ENCODE results near the gene IL12RB2. TPM values are rescaled to one million over a fixed set of nuclear protein-coding genes. Genes with fewer than 3 reads are reported as not detected.
"Not testable (repeated sequence)": the region's sequence is repeated elsewhere in the genome, so short reads cannot be mapped to it uniquely, and the experiment has no call there.

IL12RB2 gene
- total RNA-seq, 1 donor: 22.4 TPM

- DNase-seq (ENCODE audit: low read depth in 2 of 3, low spot score in 2 of 3): no peak
Observed at GRCh38 chr1:67393737-67394136, 86.1 kb downstream of the IL12RB2 start.

DNA sequence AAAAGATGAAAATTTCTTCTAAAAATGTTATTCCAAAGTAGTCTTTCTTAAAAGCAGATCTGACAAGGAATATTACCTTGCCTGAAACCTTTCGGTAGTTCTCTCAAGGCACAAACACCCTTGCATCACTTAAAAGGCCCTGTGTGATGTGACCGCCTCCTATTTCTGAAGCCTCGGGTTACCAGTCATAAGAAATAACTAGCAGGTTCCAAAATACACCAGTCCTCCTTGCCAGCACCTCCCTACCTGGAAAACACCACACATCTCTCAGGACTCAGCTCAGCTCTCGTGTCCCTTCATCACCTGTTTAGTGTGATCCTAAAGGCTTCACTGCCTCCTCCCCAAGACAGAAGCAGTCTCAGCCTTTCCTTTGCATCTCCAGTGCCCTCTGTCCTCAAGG lies 86.9 kb downstream of the IL12RB2 start:
- no peak for DNase-seq (ENCODE audit: low read depth in 2 of 3, low spot score in 2 of 3)

- DNase-seq (ENCODE audit: low read depth in 2 of 3, low spot score in 2 of 3): no peak
Observed at GRCh38 chr1:67399199-67399993, 91.7 kb downstream of the IL12RB2 start.

DNA sequence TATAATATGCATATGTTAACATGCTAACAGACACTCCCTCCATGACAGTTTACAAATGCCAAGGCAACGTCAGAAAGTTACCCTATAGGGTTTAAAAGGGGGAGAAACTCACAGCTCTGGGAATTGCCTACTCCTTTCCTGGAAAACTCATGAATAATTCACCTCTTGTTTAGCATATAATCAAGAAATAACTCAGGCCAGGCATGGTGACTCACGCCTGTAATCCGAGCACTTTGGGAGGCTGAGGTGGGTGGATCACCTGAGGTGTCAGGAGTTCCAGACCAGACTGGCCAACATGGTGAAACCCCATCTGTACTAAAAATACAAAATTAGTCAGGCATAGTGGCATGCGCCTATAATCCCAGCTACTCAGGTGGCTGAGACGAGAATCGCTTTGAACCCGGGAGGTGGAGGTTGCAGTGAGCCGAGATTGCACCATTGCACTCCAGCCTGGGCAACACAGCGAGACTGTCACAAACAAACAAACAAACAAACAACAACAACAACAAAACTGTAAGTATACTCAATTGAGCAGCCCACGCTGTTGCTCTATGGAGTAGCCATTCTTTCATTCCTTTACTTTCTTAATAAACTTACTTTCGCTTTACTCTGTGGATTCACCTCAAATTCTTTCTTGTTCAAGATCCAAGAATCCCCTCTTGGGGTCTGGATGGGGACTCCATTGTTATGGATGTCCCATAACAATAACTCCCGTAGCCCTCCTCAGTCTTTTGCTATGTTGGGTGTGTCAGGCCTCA lies 92.5 kb downstream of the IL12RB2 start:
- DNase-seq (ENCODE audit: low read depth in 2 of 3, low spot score in 2 of 3): not testable (repeated sequence)

DNA sequence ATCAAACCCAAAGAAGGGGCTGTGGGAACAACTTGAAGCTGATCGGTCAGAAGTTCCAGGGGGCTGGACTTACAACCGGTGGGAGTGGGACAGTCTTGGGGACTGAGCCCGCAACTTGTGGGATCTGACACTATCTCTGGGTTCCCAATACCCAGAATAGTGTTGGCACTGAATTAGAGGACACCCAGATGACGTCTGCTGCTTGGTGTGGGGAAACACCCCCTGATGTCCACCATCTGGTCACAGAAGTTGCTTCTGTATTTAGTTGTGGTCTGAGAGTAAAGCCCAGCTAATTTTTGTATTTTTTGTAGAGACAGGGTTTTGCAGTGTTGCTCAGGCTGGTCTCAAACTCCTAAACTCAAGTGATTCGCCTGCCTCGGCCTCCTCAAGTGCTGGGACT lies 93.8 kb downstream of the IL12RB2 start:
- no peak for DNase-seq (ENCODE audit: low read depth in 2 of 3, low spot score in 2 of 3)

DNA sequence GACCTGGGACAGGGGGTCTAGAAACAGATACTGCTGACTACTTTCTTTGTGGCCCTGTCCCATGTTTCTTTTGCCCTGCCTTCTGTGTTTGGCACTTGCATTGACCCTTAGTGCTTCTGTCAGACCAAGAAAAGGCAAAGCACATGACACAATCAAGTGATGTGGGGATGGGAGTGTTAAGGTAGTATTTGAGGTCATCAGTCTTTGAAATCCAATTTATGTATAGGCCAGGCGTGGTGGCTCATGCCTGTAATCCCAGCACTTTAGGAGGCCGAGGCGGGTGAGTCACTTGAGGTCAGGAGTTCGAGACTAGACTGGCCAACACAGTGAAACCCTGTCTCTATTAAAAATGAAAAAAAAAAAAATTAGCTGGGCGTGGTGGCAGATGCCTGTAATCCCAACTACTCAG lies 96.5 kb downstream of the IL12RB2 start:
- DNase-seq (ENCODE audit: low read depth in 2 of 3, low spot score in 2 of 3): no peak

- no peak for DNase-seq (ENCODE audit: low read depth in 2 of 3, low spot score in 2 of 3)
Observed at GRCh38 chr1:67405473-67406245, 98.0 kb downstream of the IL12RB2 start.

DNA sequence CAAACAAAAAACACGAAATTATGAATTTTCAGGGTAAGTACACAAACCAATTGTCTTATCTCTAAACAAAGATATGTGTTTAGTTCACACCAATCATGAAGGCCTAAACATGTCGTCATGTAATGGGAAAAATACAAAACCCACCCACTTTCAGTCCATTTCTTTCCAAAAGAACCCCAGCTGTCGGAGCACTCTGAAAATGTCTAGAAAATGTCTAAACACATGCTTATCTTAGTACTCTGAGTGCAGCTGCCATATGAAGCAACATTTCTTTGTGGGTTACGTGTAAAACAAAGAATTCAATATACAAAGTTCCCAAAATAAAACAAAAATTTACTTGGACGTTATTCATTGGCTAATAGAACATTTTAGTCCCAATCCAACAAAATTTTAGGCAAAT lies 99.8 kb downstream of the IL12RB2 start:
- no peak for DNase-seq (ENCODE audit: low read depth in 2 of 3, low spot score in 2 of 3)

- no peak for DNase-seq (ENCODE audit: low read depth in 2 of 3, low spot score in 2 of 3)
Observed at GRCh38 chr1:67408148-67408547, 100.5 kb downstream of the IL12RB2 start.

- not testable (repeated sequence) for DNase-seq (ENCODE audit: low read depth in 2 of 3, low spot score in 2 of 3)
Observed at GRCh38 chr1:67413101-67413500, 105.4 kb downstream of the IL12RB2 start.

DNA sequence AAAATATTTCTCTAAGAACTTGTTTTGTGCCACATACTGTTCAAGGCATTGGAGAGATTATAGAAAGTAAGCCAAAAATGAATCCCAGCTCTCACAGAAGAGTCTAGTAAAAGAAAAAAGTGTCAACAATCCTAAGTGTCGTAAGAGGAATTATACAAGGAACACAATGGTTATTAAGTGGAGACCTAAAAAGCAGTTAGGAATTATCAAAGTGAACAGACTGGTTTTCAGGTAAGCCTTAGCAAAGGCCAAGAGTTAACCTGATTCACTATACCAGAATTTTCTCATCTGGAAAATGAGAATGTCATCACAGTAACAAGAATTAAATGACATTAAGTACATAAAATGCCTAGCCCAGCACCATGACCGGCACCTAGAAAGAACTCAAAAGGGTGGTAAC lies 106.9 kb downstream of the IL12RB2 start:
- no peak for DNase-seq (ENCODE audit: low read depth in 2 of 3, low spot score in 2 of 3)

- DNase-seq (ENCODE audit: low read depth in 2 of 3, low spot score in 2 of 3): no peak
Observed at GRCh38 chr1:67415041-67415440, 107.4 kb downstream of the IL12RB2 start.

DNA sequence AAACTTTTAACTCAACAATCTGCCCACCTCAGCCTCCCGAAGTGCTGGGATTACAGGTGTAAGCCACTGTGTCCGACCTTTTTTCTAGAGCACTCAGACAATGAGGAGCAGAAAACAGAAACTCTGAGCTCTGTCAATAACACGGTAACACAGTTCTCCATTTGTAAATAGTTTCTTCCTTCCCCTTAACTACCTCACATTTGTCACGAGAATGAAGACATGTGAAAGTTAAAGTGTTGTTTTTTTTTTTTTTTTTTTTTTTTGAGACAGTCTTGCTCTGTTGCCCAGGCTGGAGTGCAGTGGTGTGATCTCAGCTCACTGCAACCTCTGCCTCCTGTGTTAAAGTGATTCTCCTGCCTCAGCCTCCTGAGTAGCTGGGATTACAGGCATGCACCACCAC lies 110.1 kb downstream of the IL12RB2 start:
- not testable (repeated sequence) for DNase-seq (ENCODE audit: low read depth in 2 of 3, low spot score in 2 of 3)

DNA sequence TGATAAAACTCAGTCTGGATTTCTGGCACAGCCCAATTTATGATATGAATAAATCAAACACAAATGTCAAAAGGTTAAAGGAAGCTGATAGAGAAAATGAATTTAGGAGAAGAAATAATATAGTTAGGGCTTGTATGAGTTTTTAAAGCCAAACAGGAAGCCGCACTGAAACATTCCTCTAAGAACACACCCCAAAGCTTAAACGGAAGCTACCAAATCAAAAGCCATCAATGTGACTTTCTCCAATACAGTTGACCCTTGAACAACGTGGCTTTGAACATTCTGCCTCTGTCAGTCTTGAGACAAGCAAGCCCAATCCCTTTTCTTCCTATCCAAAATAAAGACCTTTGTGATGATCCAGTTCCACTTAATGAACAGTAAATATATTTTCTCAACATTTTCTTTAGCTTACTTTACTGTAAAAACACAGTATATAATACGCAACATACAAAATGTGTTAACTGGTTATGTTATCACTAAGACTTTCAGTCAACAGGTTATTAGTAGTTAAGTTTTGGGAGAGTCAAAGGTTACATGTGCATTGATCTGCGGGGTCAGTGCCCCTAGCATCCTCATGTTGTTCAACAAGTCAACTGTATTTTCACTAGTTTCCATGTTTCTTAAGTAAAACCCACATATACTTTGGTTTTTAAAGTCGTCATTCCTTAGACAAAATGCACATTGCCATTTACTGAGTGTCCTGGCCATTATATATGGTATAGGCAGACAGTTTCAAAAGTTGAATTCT lies 111.3 kb downstream of the IL12RB2 start:
- DNase-seq (ENCODE audit: low read depth in 2 of 3, low spot score in 2 of 3): no peak

DNA sequence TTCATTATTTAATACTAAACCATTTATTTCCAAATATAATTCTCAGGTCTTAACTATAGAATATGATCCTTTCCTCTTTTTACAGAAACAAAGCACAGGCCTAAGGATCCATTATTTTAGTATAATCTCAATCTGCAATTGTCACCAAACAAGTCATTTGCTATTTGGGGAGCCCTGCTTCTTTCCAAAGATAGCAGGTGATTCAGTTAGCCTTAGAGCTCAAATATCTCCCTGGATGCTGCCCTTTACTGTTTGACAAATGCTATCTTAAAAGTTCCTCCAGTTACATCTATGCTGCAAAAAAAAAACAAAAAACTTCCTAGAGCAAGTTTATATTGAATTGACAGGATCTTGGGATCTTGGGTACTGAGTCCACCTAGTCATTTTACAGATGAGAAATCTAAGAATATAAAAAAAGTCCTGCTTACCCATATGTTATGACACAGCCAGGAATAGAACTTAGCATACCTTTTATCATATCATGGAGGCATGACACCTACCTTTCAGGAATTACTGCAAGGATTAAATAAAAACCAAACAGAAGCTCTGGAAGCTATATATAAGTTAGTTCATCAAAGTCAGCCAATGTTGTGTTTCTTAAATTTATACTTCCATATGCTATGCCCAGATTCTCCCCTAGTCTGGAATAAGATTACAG lies 113.3 kb downstream of the IL12RB2 start:
- no peak for DNase-seq (ENCODE audit: low read depth in 2 of 3, low spot score in 2 of 3)

- no peak for DNase-seq (ENCODE audit: low read depth in 2 of 3, low spot score in 2 of 3)
Observed at GRCh38 chr1:67427465-67427864, 119.8 kb downstream of the IL12RB2 start.

DNA sequence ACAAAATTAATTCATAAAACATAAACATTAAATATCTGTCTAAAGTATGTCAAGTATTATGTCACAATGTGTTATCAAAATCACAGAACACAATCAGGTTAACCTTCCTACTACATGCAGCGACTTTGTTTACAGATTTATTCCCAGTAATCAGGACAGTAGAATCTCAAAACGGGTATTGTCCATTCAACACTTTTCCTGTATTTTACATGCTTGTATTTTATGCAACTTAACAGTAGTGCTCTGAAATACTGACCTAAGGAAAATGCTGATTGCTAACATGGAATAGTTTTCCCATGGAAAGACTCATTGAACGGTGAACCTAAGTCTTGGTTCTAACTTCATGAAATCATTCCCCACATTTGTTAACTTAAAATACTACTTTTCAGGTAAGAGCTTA lies 120.3 kb downstream of the IL12RB2 start:
- DNase-seq (ENCODE audit: low read depth in 2 of 3, low spot score in 2 of 3): no peak

DNA sequence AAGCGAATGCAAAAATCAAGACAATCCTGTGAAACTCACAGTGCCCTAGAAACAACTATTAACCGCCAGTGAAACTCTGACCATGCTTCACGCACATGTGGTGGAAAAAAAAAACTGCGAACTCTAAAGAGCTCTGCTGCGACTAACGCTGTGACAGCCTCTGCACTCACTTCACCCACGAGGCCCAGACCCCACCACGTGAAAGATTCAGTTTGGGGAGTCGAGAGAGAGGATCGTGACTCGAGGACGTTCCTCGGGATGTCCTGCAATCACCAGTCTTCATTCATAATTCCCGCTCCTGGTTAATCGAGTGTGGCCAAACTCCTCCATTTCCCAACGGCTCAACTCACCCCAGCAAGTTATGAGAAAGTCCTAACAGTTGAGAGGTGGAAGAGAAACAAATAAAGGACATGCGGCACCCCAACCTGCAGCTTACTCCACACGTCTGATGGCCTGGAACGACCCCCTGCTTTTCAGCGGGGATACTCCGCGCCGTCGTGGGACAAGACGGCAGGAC lies 121.4 kb downstream of the IL12RB2 start:
- DNase-seq (ENCODE audit: low read depth in 2 of 3, low spot score in 2 of 3): peak in 1 of 3 donors; percentile 21

- peak in 1 of 3 donors; percentile 20 for DNase-seq (ENCODE audit: low read depth in 2 of 3, low spot score in 2 of 3)
Observed at GRCh38 chr1:67429528-67430357, 122.1 kb downstream of the IL12RB2 start.
